Measurements from ENCODE around the gene INO80C. TPM values are rescaled to one million over a fixed set of nuclear protein-coding genes. Genes with fewer than 3 reads are reported as not detected.

The INO80C gene
- 10 to 100 TPM; 22.7 to 26.9 TPM for total RNA-seq

GRCh38 chr18:35497370-35498197 lies at the start of gene INO80C:
TSS of gene INO80C (minus strand) at chr18:35497960. CDS start at chr18:35497874, 86 bp downstream.
- peaks cover 29% of the 10 kb centered on the region for H3K4me1 Mint-ChIP-seq (ENCODE audit: low read depth)
- ATAC-seq (replicated peaks in 1 of 2): peak; percentile 96 to 97
- peak; percentile 94 to 95 for DNase-seq
- H3K27ac Mint-ChIP-seq: peak within 1 kb of the TSS; percentile 97
- peak within 1 kb of the TSS; percentile 89 to 95 for H3K4me3 Mint-ChIP-seq
- peaks cover 0 to 1% of the 10 kb centered on the region in 2 donors for H3K36me3 Mint-ChIP-seq (ENCODE audit: insufficient read depth in 2 of 2)
- no peaks in the 10 kb centered on the region for H3K9me3 Mint-ChIP-seq
- no peaks in the 10 kb centered on the region for H3K27me3 Mint-ChIP-seq (ENCODE audit: low read depth)

DNA sequence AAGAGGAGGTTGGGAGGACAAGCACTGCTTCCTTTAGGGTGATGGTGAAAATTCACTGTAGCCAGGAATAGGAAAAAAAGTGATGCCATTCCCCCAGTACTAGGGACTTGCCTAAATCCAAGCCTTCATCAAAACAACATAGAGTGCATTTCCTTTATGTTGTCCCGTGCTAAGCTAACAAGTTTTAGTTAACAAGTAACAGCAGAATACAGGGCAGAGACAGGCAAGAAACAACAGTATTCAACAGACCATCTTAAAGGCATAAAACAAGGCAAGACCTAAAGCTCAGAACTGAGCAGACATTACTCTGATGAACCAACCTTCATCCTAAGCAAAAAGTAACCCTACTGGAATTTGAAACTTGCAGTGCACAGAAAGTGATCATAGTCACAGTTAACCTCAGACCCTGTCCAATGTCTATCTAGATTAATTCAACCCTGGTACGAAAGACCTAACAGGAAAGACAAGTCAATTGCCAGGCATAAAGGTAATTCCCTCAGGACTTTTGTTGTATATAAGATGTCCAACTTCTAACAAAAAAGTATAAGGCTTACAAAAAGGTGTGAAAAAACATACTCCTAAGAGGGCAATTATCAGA lies 49.3 kb upstream of the INO80C start:
- ATAC-seq (replicated peaks in 1 of 2): no peak
- Mint-ChIP-seq H3K27ac (no peak overlapping the region), H3K27me3 (ENCODE audit: low read depth) (no peaks in the 10 kb centered on the region), H3K4me1 (ENCODE audit: low read depth) (no peaks in the 10 kb centered on the region), H3K9me3 (peaks cover 0 to 3% of the 10 kb centered on the region in 2 donors), H3K4me3 (no peak overlapping the region), H3K36me3 (ENCODE audit: insufficient read depth in 2 of 2) (peaks cover 0 to 2% of the 10 kb centered on the region in 2 donors)
- no peak for DNase-seq

DNA sequence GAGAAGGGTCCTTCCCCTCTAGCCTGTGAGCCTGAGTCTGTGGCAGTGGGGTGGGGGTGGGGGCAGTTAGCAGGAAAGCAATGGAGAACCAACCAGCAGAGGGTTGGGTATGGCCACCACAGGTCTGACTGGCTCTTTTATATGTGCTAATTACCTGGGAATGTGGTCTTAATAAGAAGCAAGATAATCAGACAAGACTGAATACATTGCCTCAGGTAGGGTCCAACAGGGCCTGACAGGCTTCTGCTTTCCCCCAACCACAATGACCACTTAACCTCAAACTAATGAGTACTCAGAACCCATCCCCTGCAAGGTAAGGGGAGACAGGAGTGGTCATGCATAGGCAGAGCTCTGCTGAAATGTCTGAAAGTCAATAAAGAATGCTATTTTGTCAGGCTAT lies 44.6 kb upstream of the INO80C start:
- ATAC-seq (replicated peaks in 1 of 2) (no peak), DNase-seq (no peak)
- Mint-ChIP-seq H3K36me3 (ENCODE audit: insufficient read depth in 2 of 2) (peaks cover 0 to 2% of the 10 kb centered on the region in 2 donors), H3K27me3 (ENCODE audit: low read depth) (peaks cover 6% of the 10 kb centered on the region), H3K27ac (no peak overlapping the region), H3K4me3 (no peak overlapping the region), H3K4me1 (ENCODE audit: low read depth) (no peaks in the 10 kb centered on the region), H3K9me3 (peaks cover 0 to 2% of the 10 kb centered on the region in 2 donors)

GRCh38 chr18:35535297-35535696 lies 37.5 kb upstream of the INO80C start:
- DNase-seq (no peak), ATAC-seq (replicated peaks in 1 of 2) (no peak)
- Mint-ChIP-seq H3K36me3 (ENCODE audit: insufficient read depth in 2 of 2) (no peaks in the 10 kb centered on the region), H3K9me3 (peaks cover 2 to 8% of the 10 kb centered on the region in 2 donors), H3K4me3 (no peak overlapping the region), H3K27me3 (ENCODE audit: low read depth) (peaks cover 28% of the 10 kb centered on the region), H3K4me1 (ENCODE audit: low read depth) (no peaks in the 10 kb centered on the region), H3K27ac (no peak overlapping the region)

DNA sequence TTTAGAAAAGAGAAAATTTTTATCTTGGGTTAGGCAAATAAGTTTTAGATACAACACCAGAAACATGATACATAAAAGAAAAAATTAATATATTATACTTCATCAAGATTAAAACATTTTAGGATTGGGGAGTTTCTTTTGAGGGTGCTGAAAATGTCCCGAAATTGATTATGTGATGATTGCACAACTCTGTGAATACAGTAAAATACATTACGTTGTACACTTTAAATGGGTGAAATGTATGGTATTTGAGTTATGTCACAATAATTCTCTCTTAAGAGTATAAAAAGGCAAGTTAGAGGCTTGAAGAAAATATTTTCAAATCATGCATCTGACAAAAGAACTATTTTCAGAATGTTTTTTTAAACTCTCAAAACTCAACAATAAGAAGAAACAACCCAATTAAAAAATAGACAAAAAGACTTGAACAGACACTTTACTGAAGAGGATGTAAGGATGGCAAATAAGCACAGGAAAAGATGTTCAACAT lies 36.2 kb upstream of the INO80C start:
- H3K4me1 Mint-ChIP-seq (ENCODE audit: low read depth): no peaks in the 10 kb centered on the region
- no peak for DNase-seq
- peaks cover 2 to 8% of the 10 kb centered on the region in 2 donors for H3K9me3 Mint-ChIP-seq
- no peak for ATAC-seq (replicated peaks in 1 of 2)
- H3K27ac Mint-ChIP-seq: no peak overlapping the region
- peaks cover 30% of the 10 kb centered on the region for H3K27me3 Mint-ChIP-seq (ENCODE audit: low read depth)
- peaks cover 0 to 3% of the 10 kb centered on the region in 2 donors for H3K36me3 Mint-ChIP-seq (ENCODE audit: insufficient read depth in 2 of 2)
- H3K4me3 Mint-ChIP-seq: no peak overlapping the region

DNA sequence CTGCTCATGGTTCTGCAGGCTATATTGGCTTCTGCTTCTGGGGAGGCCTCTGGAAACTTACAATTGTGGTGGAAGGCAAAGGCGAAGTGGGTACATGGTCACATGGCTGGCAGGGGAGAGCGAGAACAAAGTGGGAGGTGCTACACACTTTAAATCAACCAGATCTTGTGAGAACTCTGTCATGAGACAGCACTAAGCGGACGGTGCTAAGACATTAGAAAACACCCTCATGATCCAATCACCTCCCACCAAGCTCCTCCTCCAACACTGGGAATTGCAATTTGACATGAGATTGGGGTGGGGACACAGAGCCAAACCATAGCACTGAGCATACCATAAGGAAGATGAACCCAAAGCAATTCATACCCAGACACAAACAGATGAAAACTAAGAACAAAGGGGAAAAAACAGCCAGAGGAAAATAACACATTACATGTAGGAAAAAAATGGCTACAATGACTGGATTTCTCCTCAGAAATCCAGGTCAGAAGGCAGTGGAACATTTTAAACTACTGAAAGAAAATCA lies 31.1 kb upstream of the INO80C start:
- Mint-ChIP-seq H3K4me1 (ENCODE audit: low read depth) (peaks cover 11% of the 10 kb centered on the region), H3K4me3 (no peak overlapping the region), H3K27ac (no peak overlapping the region), H3K36me3 (ENCODE audit: insufficient read depth in 2 of 2) (peaks cover 3 to 11% of the 10 kb centered on the region in 2 donors), H3K27me3 (ENCODE audit: low read depth) (peaks cover 57% of the 10 kb centered on the region), H3K9me3 (peaks cover 0 to 4% of the 10 kb centered on the region in 2 donors)
- DNase-seq: no peak
- no peak for ATAC-seq (replicated peaks in 1 of 2)

DNA sequence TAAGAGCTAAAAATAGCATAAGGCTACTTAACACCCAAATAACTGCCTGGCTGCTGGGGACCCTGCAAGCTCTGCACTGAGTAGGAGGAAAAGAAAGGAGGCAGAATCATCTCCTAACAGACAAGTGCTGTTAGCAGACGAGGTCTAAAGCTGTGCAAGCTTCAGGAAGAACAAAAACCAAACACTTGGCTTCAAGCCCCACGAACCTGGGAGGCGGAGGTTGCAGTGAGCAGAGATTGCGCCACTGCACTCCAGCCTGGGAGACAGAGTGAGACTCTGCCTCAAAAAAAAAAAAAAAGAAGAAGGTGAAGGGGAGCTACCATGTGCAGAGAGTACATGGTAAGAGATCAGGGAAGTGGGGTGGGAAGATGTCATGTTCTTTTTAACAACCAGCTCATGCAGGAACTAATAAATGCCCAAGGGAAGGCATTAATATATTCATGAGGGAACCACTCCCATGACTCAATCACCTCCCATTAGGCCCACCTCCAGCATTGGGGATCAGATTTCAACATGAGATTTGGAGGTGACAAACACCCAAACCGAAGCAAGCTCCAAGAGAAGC lies 28.8 kb upstream of the INO80C start:
- no peak for DNase-seq
- no peaks in the 10 kb centered on the region for H3K9me3 Mint-ChIP-seq
- peaks cover 54% of the 10 kb centered on the region for H3K27me3 Mint-ChIP-seq (ENCODE audit: low read depth)
- no peak overlapping the region for H3K27ac Mint-ChIP-seq
- H3K4me1 Mint-ChIP-seq (ENCODE audit: low read depth): peaks cover 11% of the 10 kb centered on the region
- peaks cover 3 to 11% of the 10 kb centered on the region in 2 donors for H3K36me3 Mint-ChIP-seq (ENCODE audit: insufficient read depth in 2 of 2)
- no peak for ATAC-seq (replicated peaks in 1 of 2)
- H3K4me3 Mint-ChIP-seq: no peak overlapping the region

GRCh38 chr18:35525795-35526494 lies 28.2 kb upstream of the INO80C start:
- ATAC-seq (replicated peaks in 1 of 2): no peak
- peaks cover 11% of the 10 kb centered on the region for H3K4me1 Mint-ChIP-seq (ENCODE audit: low read depth)
- no peak overlapping the region for H3K4me3 Mint-ChIP-seq
- DNase-seq: no peak
- peaks cover 54% of the 10 kb centered on the region for H3K27me3 Mint-ChIP-seq (ENCODE audit: low read depth)
- H3K9me3 Mint-ChIP-seq: no peaks in the 10 kb centered on the region
- peaks cover 3 to 11% of the 10 kb centered on the region in 2 donors for H3K36me3 Mint-ChIP-seq (ENCODE audit: insufficient read depth in 2 of 2)
- H3K27ac Mint-ChIP-seq: no peak overlapping the region

DNA sequence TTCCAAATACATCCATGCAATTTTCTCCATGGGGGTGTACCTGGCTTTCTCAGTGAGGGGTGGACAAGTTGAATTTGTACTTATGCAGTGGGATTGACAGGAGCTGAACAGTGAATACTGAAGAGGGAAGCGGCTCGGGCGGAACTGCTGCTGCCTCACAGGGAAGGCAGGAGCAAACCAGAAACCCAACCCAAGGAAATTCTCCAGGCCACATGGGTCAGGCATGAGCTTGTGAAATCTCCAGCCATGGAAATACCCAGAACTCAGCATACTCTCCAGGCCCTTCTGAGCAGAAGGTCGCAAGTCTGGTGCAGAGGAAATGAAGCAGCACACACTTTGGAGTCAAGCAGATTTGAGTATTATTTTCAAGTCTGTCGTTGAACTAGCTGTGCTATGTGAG lies 26.5 kb upstream of the INO80C start:
- Mint-ChIP-seq H3K27ac (no peak overlapping the region), H3K4me3 (no peak overlapping the region), H3K9me3 (no peaks in the 10 kb centered on the region), H3K27me3 (ENCODE audit: low read depth) (peaks cover 54% of the 10 kb centered on the region), H3K36me3 (ENCODE audit: insufficient read depth in 2 of 2) (peaks cover 3 to 8% of the 10 kb centered on the region in 2 donors), H3K4me1 (ENCODE audit: low read depth) (peaks cover 11% of the 10 kb centered on the region)
- no peak for DNase-seq
- no peak for ATAC-seq (replicated peaks in 1 of 2)

DNA sequence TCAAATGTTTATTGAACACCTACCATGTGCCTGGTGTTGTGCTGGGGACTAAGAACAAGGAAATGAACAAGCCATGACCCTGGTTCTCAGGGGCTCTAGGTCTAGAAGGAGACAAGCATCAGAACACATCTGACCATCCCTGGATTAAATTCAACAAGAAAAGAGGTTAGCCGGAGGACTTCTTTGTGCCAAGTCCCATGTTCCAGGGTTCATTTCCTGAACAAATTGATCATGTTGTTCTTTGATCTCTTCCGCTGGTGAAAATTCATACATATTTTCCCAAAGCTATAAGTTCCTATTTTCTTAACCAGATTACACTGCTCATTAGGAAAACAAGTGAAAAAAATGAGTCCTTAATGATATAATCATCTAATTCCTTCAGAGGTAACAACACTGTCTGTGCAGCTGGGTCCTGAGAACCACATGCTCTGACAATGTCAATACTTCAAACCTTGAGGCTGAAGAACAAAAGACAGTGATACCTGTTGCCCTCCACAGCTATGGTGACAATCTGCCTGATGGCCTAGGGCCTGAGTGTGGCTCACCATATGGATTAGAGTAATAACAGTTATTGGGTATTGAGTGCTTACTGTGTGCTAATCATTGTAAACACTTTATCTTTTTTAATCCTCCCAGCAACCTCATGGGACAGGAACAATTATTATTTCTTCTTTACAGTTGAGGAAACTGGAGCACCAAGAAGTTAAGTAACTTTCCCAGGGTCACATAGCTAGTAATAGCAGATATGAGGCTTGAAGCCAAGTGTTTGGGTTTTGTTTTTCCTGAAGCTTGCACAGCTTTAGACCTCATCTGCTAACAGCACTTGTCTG lies 24.6 kb upstream of the INO80C start:
- DNase-seq (no peak), ATAC-seq (replicated peaks in 1 of 2) (no peak)
- H3K9me3 Mint-ChIP-seq: no peaks in the 10 kb centered on the region
- H3K36me3 Mint-ChIP-seq (ENCODE audit: insufficient read depth in 2 of 2): peaks cover 0 to 5% of the 10 kb centered on the region in 2 donors
- no peak overlapping the region for H3K27ac Mint-ChIP-seq
- H3K27me3 Mint-ChIP-seq (ENCODE audit: low read depth): peaks cover 36% of the 10 kb centered on the region
- no peak overlapping the region for H3K4me3 Mint-ChIP-seq
- H3K4me1 Mint-ChIP-seq (ENCODE audit: low read depth): peaks cover 11% of the 10 kb centered on the region

- Mint-ChIP-seq H3K9me3 (no peaks in the 10 kb centered on the region), H3K4me1 (ENCODE audit: low read depth) (peaks cover 8% of the 10 kb centered on the region), H3K36me3 (ENCODE audit: insufficient read depth in 2 of 2) (peaks cover 0 to 2% of the 10 kb centered on the region in 2 donors), H3K27ac (no peak overlapping the region), H3K27me3 (ENCODE audit: low read depth) (peaks cover 24% of the 10 kb centered on the region), H3K4me3 (no peak overlapping the region)
- ATAC-seq (replicated peaks in 1 of 2) (no peak), DNase-seq (no peak)
These were observed 23.4 kb upstream of the INO80C start for GRCh38 chr18:35521133-35521532.
